ENCODE results near the gene KIAA0825. TPM values are rescaled to one million over a fixed set of nuclear protein-coding genes. Genes with fewer than 3 reads are reported as not detected.

The KIAA0825 gene
- total RNA-seq, 4 donors from 2014 or later = 0.60 to 2.5 (median 1.6) TPM

GRCh38 chr5:94516148-94516547, 102.3 kb downstream of the KIAA0825 start:
- intact Hi-C loops (cut with DNase I; ENCODE audit: low total_unique reads) = no loop called here
- Histone ChIP-seq H3K4me1 (no peaks in the 10 kb centered on the region), H3K9me3 (no peaks in the 10 kb centered on the region), H3K36me3 (no peaks in the 10 kb centered on the region), H3K4me3 (no peak overlapping the region), H3K27ac (no peak overlapping the region), H3K27me3 (no peaks in the 10 kb centered on the region)
- ATAC-seq (no peak), DNase-seq (no peak)
- TF ChIP-seq POLR2A (IDR thresholded peaks at IDR 0.05) (no peak), CTCF (IDR thresholded peaks at IDR 0.05 in 4 of 5, conservative IDR thresholded peaks at IDR 0.05 in 1 of 5) (no peak)
- in situ Hi-C loops (cut with MboI; ENCODE audit: low sequenced_read_pairs in 4 of 4) = no loop called here

- no peaks in the 10 kb centered on the region for H3K9me3 ChIP-seq
- H3K27ac ChIP-seq = no peak overlapping the region
- in situ Hi-C loops (cut with MboI; ENCODE audit: low sequenced_read_pairs in 4 of 4) (no loop called here), intact Hi-C loops (cut with DNase I; ENCODE audit: low total_unique reads) (no loop called here)
- ATAC-seq (no peak), DNase-seq (no peak)
- H3K4me1 ChIP-seq = no peaks in the 10 kb centered on the region
- H3K4me3 ChIP-seq = no peak overlapping the region
- TF ChIP-seq CTCF (IDR thresholded peaks at IDR 0.05 in 4 of 5, conservative IDR thresholded peaks at IDR 0.05 in 1 of 5) (no peak), POLR2A (IDR thresholded peaks at IDR 0.05) (no peak)
- no peaks in the 10 kb centered on the region for H3K36me3 ChIP-seq
- no peaks in the 10 kb centered on the region for H3K27me3 ChIP-seq
Measured at GRCh38 chr5:94508461-94509148, 109.8 kb downstream of the KIAA0825 start.

GRCh38 chr5:94505327-94506068, 112.9 kb downstream of the KIAA0825 start:
- intact Hi-C loops (cut with DNase I; ENCODE audit: low total_unique reads) = no loop called here
- Histone ChIP-seq H3K27me3 (no peaks in the 10 kb centered on the region), H3K9me3 (no peaks in the 10 kb centered on the region), H3K36me3 (no peaks in the 10 kb centered on the region), H3K27ac (no peak overlapping the region), H3K4me3 (no peak overlapping the region), H3K4me1 (no peaks in the 10 kb centered on the region)
- no peak for TF ChIP-seq POLR2A (IDR thresholded peaks at IDR 0.05)
- TF ChIP-seq CTCF (IDR thresholded peaks at IDR 0.05 in 4 of 5, conservative IDR thresholded peaks at IDR 0.05 in 1 of 5) = no peak
- in situ Hi-C loops (cut with MboI; ENCODE audit: low sequenced_read_pairs in 4 of 4) = no loop called here
- DNase-seq = no peak
- ATAC-seq = no peak

GRCh38 chr5:94503677-94504076, 114.7 kb downstream of the KIAA0825 start:
- ATAC-seq (no peak), DNase-seq (no peak)
- Histone ChIP-seq H3K27ac (no peak overlapping the region), H3K4me1 (no peaks in the 10 kb centered on the region), H3K36me3 (no peaks in the 10 kb centered on the region), H3K4me3 (no peak overlapping the region), H3K27me3 (no peaks in the 10 kb centered on the region), H3K9me3 (no peaks in the 10 kb centered on the region)
- TF ChIP-seq CTCF (IDR thresholded peaks at IDR 0.05 in 4 of 5, conservative IDR thresholded peaks at IDR 0.05 in 1 of 5) (no peak), POLR2A (IDR thresholded peaks at IDR 0.05) (no peak)
- in situ Hi-C loops (cut with MboI; ENCODE audit: low sequenced_read_pairs in 4 of 4) (no loop called here), intact Hi-C loops (cut with DNase I; ENCODE audit: low total_unique reads) (no loop called here)
